Activated CD8-positive, alpha-beta memory T cell treated with anti-CD3 and anti-CD28 coated beads, Interleukin-2, amount 50 U/mL, for 48 hours (primary cell): ENCODE data around the gene ZER1.

ENCODE experiments used
- DNase-seq: peaks from one replicate; pipeline ENCODE4 v3.0.0-alpha.2; 2020

Gene ZER1

DNA sequence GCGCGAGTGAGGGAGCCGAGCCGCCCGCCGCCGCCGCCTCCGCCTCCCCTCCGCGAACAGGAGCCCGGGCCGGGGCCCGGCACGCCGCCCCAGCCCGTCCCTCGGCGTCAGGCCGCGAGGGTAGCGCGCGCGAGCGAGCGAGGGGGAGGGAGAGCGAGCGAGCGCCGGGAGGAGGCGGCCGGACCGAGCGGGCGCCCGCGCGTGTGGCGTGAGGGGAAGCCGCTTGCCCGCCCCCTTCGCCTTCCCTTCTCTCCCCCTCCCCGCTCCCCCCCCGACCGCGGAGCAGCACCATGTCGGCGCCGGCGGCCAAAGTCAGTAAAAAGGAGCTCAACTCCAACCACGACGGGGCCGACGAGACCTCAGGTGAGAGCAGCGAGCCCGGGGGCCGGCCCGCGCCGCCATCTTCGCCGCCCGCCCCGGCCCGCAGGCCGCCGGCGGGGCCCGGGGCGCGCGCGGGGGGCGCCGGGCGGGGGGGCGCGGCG lies 82.4 kb downstream of the ZER1 start:
- peak; percentile 78 for DNase-seq

DNA sequence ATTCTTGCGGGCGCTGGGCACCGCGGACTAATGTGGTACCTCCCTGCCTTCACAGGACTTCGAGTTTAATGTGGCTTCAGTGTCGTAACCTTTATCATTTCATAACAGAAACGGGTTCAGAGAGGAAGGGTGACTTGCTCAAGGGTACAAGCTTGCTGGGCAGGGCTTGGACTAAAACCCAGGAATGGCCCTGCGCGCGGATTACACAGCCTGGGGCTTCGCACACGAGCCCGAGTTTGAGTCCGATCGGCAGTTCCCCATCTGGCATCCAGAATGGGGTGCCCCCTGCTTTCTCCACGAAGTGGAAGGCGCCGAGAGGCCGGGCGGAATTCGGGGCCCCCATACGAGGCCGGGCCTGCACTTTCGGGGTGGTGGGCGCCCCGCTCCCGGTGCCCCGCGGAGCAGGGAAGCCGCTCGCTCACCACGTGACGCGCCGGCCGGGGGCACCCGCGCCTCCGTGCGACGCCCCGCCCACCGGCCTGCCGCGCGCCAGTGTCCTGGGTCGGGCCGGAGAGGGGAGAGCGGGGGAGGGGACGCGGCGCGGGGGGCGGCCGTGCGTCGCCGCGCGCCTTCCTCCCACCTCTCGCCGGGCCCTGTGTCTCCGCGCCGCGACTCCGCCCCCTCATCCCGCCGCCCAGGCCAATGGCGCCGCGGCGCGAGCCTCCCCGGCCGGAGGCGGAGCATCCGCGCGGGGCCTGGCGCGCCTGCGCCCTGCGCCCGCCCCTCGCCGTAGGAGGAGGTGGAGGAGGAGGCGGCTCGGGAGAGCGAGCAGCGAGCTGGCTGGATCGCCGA lies 83.0 kb downstream of the ZER1 start, which contains the start of gene SET:
SET (plus strand) TSS at position 722 of the 792 bp plus-strand sequence. CDS start 361 bp downstream, outside the sequence.
- DNase-seq = peak; percentile 95

DNA sequence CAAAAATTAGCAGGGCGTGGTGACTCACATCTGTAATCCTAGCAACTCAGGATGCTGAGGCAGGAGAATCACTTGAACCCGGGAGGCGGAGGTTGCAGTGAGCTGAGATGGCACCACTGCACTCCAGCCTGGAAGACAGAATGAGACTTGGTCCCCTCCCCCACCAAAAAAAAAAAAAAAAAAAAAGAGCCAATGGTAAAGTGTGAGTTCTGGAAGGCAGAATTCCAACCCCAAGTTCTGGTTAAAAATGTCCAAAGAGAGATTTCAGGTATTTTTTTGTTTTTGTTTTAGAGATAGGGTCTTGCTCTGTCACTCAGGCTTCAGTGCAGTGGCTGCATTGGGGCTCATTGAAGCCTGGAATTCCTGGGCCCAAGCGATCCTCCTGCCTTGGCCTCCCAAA lies 84.3 kb downstream of the ZER1 start:
- DNase-seq = no peak

DNA sequence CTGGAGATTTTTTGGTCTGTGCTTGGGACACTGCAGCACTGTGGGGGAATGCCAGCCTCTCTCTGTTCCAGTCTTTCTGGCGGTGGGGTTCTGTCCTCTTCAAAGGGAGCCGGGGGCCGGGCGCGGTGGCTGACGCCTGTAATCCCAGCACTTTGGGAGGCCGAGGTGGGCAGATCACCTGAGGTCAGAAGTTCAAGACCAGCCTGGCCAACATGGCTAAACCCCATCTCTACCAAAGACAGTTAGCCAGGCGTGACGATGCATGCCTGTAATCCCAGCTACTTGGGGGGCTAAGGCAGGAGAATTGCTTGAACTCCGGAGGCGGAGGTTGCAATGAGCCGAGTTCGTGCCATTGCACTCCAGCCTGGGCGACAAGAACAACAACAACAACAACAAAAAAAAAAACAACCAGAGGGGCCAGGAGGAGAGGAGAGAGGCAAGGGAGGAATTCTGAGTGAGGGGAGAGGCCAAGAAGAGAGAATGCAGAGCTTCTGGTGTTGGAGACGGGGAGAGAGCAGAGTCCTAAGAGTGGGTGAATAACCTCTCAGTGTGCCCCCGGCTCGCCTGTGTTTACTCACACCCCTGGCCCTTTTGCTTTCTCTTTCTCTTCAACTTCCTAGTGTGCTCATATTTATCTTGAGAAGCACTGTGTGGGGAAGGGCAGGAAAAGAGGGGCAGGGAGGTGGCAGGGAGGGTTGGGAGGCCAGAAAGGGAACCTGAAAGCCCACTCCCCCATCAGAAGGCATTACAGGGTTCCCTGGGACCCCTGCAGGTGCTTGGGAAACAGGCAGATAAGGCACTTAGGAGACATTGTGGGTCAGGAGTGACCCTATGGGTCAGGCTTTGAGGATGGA lies 85.9 kb downstream of the ZER1 start:
- no peak for DNase-seq

DNA sequence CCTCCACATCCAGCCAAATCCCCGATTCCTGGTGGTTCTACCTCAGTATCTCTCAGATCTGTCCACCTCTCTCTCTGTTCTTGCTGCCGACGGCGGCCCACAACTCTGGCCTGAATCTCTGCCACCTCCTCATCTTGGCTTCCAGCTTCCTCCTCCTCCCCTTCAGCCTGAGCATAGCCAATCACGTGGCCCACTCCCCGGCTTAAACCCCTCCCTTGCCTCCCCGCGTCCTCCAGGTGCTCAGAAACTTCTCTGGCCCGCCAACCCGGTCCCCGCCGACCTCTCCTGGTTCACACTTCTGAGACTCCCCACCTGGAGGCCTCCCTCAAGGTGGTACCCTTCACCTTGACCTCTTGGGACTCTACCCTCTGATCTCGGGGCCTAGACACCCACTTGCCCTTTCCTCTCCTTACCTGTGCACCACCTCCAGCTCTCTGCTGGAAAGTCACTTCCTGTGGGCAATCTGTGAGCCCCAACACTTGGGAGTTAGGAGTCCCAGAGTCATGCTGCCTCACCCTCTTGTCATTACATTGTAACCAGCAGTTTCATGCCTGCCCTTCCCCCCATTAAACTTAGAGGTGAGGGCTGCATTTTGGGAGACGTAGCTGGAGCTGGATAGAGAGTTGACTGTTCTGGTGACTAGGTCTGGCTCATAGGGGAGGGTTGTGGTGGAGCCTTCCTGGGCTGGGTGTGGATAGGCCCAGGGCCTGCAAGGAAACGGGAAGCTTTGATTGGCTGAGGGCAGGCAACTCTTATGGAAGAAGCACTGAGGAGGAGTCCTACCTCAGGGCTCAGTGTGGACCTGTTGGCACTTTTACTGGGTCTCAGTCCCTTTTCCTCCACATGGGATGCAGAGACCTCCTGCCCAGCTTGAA lies 87.2 kb downstream of the ZER1 start:
- peak; percentile 86 for DNase-seq

DNA sequence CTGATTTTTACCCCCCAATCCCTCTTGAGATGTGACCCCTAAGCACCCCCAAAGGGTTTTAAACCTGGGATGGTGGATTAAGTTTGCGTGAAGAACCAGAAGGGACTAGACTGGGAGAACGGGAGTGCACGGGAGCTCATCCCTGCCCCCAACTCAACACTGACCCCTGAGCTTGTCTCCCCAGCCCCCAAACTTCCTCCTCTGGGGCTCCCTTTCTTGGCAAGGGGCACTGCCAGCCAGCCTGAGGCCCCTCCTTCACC lies 87.7 kb downstream of the ZER1 start:
- DNase-seq = no peak

DNA sequence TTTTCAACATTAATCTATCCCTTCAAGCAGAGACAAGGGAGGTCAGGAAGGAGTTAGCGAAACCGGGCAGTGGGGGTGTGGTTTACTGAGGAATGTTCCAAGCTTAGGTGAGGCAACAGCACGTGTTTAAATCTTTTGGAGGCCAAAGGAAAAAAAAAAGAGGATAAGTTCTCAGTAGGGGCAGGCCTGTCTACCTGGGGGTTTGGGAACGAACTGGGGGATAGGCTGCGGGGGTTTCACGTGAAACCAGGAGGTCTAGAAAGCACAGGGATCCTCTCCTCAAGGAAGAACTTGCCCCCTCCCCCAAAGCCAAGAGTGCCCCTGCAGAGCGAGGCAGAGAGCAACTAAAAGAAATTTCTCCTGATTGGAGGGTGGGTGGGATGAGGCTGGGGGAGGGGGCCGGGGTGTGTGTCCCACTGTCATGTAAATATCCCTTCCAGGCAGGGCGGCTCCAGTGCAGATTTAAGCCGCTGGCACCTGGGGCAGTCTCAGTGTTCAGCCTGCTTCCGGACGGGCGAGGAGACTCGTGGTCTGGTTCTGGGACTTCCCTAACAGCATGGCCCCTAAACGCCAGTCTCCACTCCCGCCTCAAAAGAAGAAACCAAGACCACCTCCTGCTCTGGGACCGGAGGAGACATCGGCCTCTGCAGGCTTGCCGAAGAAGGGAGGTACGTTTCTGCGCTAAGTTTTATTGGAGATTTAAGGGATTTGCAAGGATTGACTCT lies 88.2 kb downstream of the ZER1 start:
- DNase-seq = peak; percentile 78
